Common myeloid progenitor, CD34-positive (primary cell): ENCODE measurements around the gene CACNA2D3. TPM values are rescaled to one million over a fixed set of nuclear protein-coding genes. Genes with fewer than 3 reads are reported as not detected.
A peak's percentile ranks its signal among the peaks of the same experiment; 100 is the strongest.

Experiments used
- CTCF ChIA-PET: fragments of 350-600 bp; sonication (Branson Sonifier 250); formaldehyde crosslinking; loops from one replicate; lab custom pipeline; 2021; ENCODE audit warnings: antibody characterized with exemption; lab: Charles Lee
- POLR2A ChIA-PET: fragments of 350-600 bp; sonication (Branson Sonifier 250); formaldehyde crosslinking; loops from one replicate; lab custom pipeline; 2021; ENCODE audit warnings: antibody characterized with exemption; lab: Charles Lee
- DNase-seq, 3 donors: peaks; one replicate each; pipeline versions ENCODE4 v3.0.0 to v3.0.0-alpha.2; 2013
- H3K27ac ChIP-seq, 2 experiments: 1 replicate in 1 of 2; 2 replicates in 1 of 2; pipeline ENCODE4 v1.7.0; 2013; ENCODE audit warnings: inconsistent platforms in 2 of 2, low read length in 2 of 2, mild to moderate bottlenecking in 2 of 2, low read depth in 1 of 2, moderate library complexity in 1 of 2; ENCODE audit not compliant: severe bottlenecking in 2 of 2, insufficient read depth in 1 of 2, poor library complexity in 1 of 2
- H3K27me3 ChIP-seq, 5 experiments: replicated peaks in 2 of 5; 1 replicate in 3 of 5; 2 replicates in 2 of 5; pipeline versions ENCODE4 v1.6.1 to v1.7.0; 2013; ENCODE audit warnings: low read length in 4 of 5, mild to moderate bottlenecking in 2 of 5, moderate library complexity in 2 of 5, inconsistent platforms in 1 of 5; ENCODE audit not compliant: insufficient read depth in 5 of 5, control insufficient read depth in 4 of 5
- H3K36me3 ChIP-seq, 4 experiments: 1 replicate in 2 of 4; 2 replicates in 2 of 4; pipeline versions ENCODE4 v1.6.1 to v1.7.0; 2013; ENCODE audit warnings: low read length in 3 of 4, control low read depth in 1 of 4, mild to moderate bottlenecking in 1 of 4; ENCODE audit not compliant: control insufficient read depth in 4 of 4, insufficient read depth in 4 of 4
- H3K4me1 ChIP-seq, 4 experiments: 1 replicate in 3 of 4; 2 replicates in 1 of 4; pipeline versions ENCODE4 v1.6.1 to v1.7.1; 2013; ENCODE audit warnings: low read length in 3 of 4, mild to moderate bottlenecking in 3 of 4, control low read depth in 1 of 4, inconsistent platforms in 1 of 4, moderate library complexity in 1 of 4; ENCODE audit not compliant: control insufficient read depth in 4 of 4, insufficient read depth in 4 of 4; ENCODE audit errors: control extremely low read depth in 1 of 4
- H3K4me3 ChIP-seq, 7 experiments: 1 replicate in 4 of 7; 2 replicates in 3 of 7; pipeline versions ENCODE4 v1.5.1 to v1.7.0; 2013; ENCODE audit warnings: mild to moderate bottlenecking in 7 of 7, low read length in 6 of 7, moderate library complexity in 6 of 7, inconsistent platforms in 2 of 7, low read depth in 2 of 7, control low read depth in 1 of 7; ENCODE audit not compliant: insufficient read depth in 4 of 7, control insufficient read depth in 1 of 7; ENCODE audit errors: extremely low read depth in 1 of 7
- H3K9me3 ChIP-seq, 5 experiments: 1 replicate in 4 of 5; 2 replicates in 1 of 5; pipeline versions ENCODE4 v1.6.1 to v1.7.1; 2013; ENCODE audit warnings: low read length in 4 of 5, mild to moderate bottlenecking in 2 of 5, inconsistent platforms in 1 of 5, low read depth in 1 of 5, moderate library complexity in 1 of 5; ENCODE audit not compliant: control insufficient read depth in 4 of 5, insufficient read depth in 2 of 5; ENCODE audit errors: control extremely low read depth in 1 of 5
- WGBS: methylation state at CpG from one replicate; pipeline ENCODE4 v1.1.5; 2013; ENCODE audit not compliant: insufficient coverage; 5-methylcytosine and 5-hydroxymethylcytosine counted together
- polyA plus RNA-seq: library from polyadenylated mRNA; unstranded; fragments of 120-200 nt; gene quantifications from one replicate; pipeline ENCODE4 v1.2.1, GENCODE V29; 2013

The CACNA2D3 gene
- 0.22 TPM for polyA plus RNA-seq

DNA sequence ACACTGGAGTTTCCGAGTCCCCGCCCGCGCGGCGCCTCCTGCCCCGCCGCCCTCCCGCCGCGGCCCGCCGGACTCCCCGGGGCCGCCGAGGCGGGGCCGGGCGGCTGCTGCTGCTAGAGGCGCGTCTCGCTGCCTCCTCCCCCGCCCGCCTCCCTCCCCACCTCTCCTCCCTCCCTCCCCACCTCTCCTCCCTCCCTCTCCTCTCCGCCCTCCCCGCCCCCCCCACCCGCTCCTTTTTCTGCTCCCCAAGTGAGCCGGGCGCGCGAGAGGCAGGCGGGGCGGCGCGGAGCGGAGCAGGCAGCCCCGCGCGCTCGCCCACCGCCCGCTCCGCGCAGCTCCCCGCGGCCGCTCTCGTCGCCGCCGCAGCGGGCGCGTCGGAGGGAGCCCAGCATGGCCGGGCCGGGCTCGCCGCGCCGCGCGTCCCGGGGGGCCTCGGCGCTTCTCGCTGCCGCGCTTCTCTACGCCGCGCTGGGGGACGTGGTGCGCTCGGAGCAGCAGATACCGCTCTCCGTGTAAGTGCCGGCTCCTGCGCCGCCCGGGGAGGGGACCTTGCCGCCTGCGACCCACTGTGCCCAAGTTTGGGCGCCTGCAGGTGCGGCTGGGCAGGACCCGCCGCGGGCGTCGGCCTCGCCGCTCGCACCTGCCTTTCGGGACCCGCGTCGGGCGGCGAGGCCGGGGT is at the start of gene CACNA2D3:
Gene CACNA2D3 (plus strand): TSS at position 229 of the 679 bp plus-strand sequence.
- Histone ChIP-seq H3K9me3 (peaks cover 0 to 3% (median 0%) of the 10 kb centered on the region in 5 experiments), H3K27me3 (peaks cover 32 to 95% (median 38%) of the 10 kb centered on the region in 5 experiments), H3K4me3 (peak within 1 kb of the TSS in 4 of 7 experiments; percentile 36 to 52 (median 42)), H3K27ac (no peak within 1 kb of the TSS), H3K36me3 (no peaks in the 10 kb centered on the region), H3K4me1 (peaks cover 0 to 24% (median 9%) of the 10 kb centered on the region in 4 experiments)
- ChIA-PET POLR2A (no interaction called here), CTCF (no interaction called here)
- WGBS, result under 1% methylated on average over 85 of the region's 100 CpGs
- peak in 2 of 3 donors; percentile 25 to 41 for DNase-seq

DNA sequence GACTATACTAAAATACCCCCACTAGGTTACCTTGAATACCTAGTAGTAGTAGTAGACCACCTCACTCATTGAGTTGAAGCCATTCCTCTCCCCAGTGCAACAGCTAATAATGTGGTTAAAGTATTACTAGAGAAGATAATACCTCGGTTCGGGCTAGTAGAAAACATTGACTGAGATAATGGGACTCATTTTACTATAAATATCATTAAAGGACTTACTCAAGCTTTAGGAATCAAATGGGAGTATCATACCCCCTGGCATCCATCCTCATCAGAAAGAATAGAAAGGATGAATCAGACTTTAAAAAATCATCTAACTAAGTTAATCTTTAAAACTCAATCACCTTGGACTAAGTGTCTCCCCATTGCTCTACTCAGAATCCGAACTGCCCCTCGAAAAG is 49.0 kb upstream of the CACNA2D3 start:
- Histone ChIP-seq H3K9me3 (peaks cover 0 to 24% (median 10%) of the 10 kb centered on the region in 5 experiments), H3K27ac (no peak overlapping the region), H3K36me3 (no peaks in the 10 kb centered on the region), H3K4me3 (no peak overlapping the region), H3K27me3 (peaks cover 0 to 15% (median 4%) of the 10 kb centered on the region in 5 experiments), H3K4me1 (no peaks in the 10 kb centered on the region)
- WGBS, result 100% methylated on average over 2 of the region's 4 CpGs
- ChIA-PET CTCF (no interaction called here), POLR2A (no interaction called here)
- DNase-seq, result no peak

- Histone ChIP-seq H3K4me3 (no peak overlapping the region), H3K27ac (no peak overlapping the region), H3K27me3 (peaks cover 0 to 46% (median 9%) of the 10 kb centered on the region in 5 experiments), H3K9me3 (no peaks in the 10 kb centered on the region), H3K4me1 (no peaks in the 10 kb centered on the region), H3K36me3 (no peaks in the 10 kb centered on the region)
- no peak for DNase-seq
- CTCF ChIA-PET, result no interaction called here
- WGBS, result no CpG with 5 or more reads among the region's 4 CpGs
- POLR2A ChIA-PET, result no interaction called here
These were observed 43.0 kb upstream of the CACNA2D3 start for GRCh38 chr3:54079314-54079713.

- Histone ChIP-seq H3K4me3 (no peak overlapping the region), H3K4me1 (no peaks in the 10 kb centered on the region), H3K36me3 (no peaks in the 10 kb centered on the region), H3K9me3 (no peaks in the 10 kb centered on the region), H3K27me3 (peaks cover 0 to 50% (median 9%) of the 10 kb centered on the region in 5 experiments), H3K27ac (no peak overlapping the region)
- no peak for DNase-seq
- ChIA-PET CTCF (no interaction called here), POLR2A (no interaction called here)
- 70% methylated on average over 5 of the region's 9 CpGs for WGBS
These were observed 42.5 kb upstream of the CACNA2D3 start for GRCh38 chr3:54079730-54080325.

GRCh38 chr3:54083921-54084320 is 38.4 kb upstream of the CACNA2D3 start:
- Histone ChIP-seq H3K36me3 (no peaks in the 10 kb centered on the region), H3K27me3 (peaks cover 15 to 74% (median 28%) of the 10 kb centered on the region in 5 experiments), H3K9me3 (no peaks in the 10 kb centered on the region), H3K4me1 (peaks cover 0 to 3% (median 1%) of the 10 kb centered on the region in 4 experiments), H3K4me3 (no peak overlapping the region), H3K27ac (no peak overlapping the region)
- 93% methylated on average over 3 of the region's 4 CpGs for WGBS
- ChIA-PET POLR2A (no interaction called here), CTCF (no interaction called here)
- DNase-seq, result no peak

DNA sequence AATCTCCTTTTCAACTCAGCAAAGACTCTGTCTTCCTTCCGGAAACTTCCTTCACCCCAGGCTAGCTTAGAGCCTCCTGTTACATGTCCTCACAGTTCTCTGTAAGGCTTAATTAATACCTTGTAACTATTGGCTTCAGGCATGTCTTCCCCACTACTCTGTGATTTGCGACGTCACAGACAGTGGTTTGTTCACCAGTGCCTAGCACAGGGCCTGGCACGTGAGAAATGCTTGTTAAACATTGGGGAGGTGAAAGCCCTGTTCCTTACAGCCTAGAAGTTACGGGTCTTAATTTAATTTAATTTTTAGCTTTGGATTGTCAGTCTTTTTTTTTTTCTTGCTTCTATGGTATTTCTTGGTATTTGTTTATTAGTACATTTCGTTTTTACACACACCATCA is 36.4 kb upstream of the CACNA2D3 start:
- CTCF ChIA-PET, result no interaction called here
- Histone ChIP-seq H3K9me3 (no peaks in the 10 kb centered on the region), H3K4me1 (peaks cover 0 to 3% (median 1%) of the 10 kb centered on the region in 4 experiments), H3K36me3 (no peaks in the 10 kb centered on the region), H3K27ac (no peak overlapping the region), H3K4me3 (no peak overlapping the region), H3K27me3 (peaks cover 13 to 74% (median 34%) of the 10 kb centered on the region in 5 experiments)
- DNase-seq, result no peak
- 90% methylated on average over 4 of the region's 6 CpGs for WGBS
- POLR2A ChIA-PET, result no interaction called here
